GM12865 (cell line): ENCODE results near the gene VAV3.
A peak's percentile ranks its signal among the peaks of the same experiment; 100 is the strongest.
"Not testable (repeated sequence)": the region's sequence is repeated elsewhere in the genome, so short reads cannot be mapped to it uniquely, and the experiment has no call there.

Experiments
- DNase-seq: peaks from one replicate; pipeline ENCODE4 v3.0.0; 2010; ENCODE audit warnings: low read depth
- H3K4me3 ChIP-seq: 2 replicates; pipeline ENCODE4 v1.5.1; 2011; ENCODE audit warnings: mild to moderate bottlenecking, low read depth, low read length, control low read depth
- TF ChIP-seq, protein P1 (sequence below): IDR thresholded peaks from 2 replicates; pipeline ENCODE4 v1.5.1; 2011; ENCODE audit warnings: low read length, control low read depth, low read depth, inconsistent platforms; ENCODE audit not compliant: insufficient read depth; ENCODE audit errors: missing control alignments

Gene VAV3

GRCh38 chr1:107724648-107725047 lies 240.3 kb downstream of the VAV3 start:
- DNase-seq: no peak
- TF ChIP-seq, protein P1, sequence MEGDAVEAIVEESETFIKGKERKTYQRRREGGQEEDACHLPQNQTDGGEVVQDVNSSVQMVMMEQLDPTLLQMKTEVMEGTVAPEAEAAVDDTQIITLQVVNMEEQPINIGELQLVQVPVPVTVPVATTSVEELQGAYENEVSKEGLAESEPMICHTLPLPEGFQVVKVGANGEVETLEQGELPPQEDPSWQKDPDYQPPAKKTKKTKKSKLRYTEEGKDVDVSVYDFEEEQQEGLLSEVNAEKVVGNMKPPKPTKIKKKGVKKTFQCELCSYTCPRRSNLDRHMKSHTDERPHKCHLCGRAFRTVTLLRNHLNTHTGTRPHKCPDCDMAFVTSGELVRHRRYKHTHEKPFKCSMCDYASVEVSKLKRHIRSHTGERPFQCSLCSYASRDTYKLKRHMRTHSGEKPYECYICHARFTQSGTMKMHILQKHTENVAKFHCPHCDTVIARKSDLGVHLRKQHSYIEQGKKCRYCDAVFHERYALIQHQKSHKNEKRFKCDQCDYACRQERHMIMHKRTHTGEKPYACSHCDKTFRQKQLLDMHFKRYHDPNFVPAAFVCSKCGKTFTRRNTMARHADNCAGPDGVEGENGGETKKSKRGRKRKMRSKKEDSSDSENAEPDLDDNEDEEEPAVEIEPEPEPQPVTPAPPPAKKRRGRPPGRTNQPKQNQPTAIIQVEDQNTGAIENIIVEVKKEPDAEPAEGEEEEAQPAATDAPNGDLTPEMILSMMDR: no peak
- no peak overlapping the region for H3K4me3 ChIP-seq

GRCh38 chr1:107720210-107720609 lies 244.8 kb downstream of the VAV3 start:
- not testable (repeated sequence) for H3K4me3 ChIP-seq, DNase-seq

DNA sequence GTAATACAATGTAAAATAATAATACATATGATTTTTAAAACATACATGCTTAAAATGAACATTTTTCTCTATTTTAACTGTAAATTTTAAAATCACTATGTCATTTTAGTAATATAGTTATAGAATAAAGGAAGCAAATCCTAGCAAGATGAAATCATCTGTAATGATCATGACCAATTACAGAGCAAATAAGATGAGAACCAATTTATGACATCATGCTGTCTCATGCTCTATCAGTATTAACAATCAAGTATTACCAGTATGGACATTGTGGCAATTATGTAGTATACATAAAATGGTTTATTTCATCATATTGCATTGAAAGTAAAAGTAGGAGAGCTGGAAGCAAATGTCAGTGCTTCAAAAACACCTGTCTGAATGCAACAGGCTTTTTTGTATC lies 255.0 kb downstream of the VAV3 start:
- TF ChIP-seq, protein P1: no peak

GRCh38 chr1:107707111-107707510 lies 257.9 kb downstream of the VAV3 start:
- DNase-seq: peak; percentile 14
- TF ChIP-seq, protein P1: no peak
- no peak overlapping the region for H3K4me3 ChIP-seq

More for the DNA sequence above, 255.0 kb downstream of the VAV3 start:
- no peak overlapping the region for H3K4me3 ChIP-seq
- DNase-seq: no peak

GRCh38 chr1:107706182-107706581 lies 258.8 kb downstream of the VAV3 start:
- no peak for DNase-seq
- TF ChIP-seq, protein P1: no peak
- H3K4me3 ChIP-seq: no peak overlapping the region

GRCh38 chr1:107704911-107705310 lies 260.1 kb downstream of the VAV3 start:
- DNase-seq: no peak
- no peak overlapping the region for H3K4me3 ChIP-seq

DNA sequence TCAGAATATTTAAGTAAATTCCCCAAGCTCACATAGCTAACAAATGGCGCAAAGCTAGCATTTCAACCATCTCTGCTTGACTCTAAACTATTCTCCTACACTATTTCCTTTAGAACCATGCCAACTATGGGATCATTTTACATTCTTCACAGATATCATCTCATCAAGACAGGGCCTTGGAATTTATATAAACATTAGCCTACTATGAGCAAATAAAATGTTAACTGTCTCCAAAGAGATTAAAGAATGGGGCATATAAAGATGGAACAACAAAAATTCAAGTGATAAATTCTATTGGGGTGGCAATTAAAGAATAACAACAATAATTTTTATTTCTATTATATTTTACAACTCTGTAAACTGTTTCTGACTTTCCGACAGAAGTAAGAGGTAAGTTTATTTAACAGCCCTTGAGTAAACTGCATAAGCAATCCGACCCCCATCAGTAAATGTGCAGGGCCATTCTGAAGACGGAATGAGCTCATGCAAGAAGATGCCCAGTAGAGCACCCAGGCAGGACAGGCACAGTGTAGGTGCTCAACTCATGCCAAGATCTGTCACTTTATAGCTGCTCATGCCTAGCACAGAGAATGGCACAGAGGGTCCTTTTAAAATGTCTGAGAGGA lies 261.9 kb downstream of the VAV3 start:
- DNase-seq: no peak
- no peak overlapping the region for H3K4me3 ChIP-seq
- TF ChIP-seq, protein P1: no peak

More at GRCh38 chr1:107704911-107705310, 260.1 kb downstream of the VAV3 start:
- TF ChIP-seq, protein P1: no peak

- not testable (repeated sequence) for DNase-seq, H3K4me3 ChIP-seq
These were observed 264.3 kb downstream of the VAV3 start for GRCh38 chr1:107700651-107701050.
